ENCODE data around the gene BPTF.
"Not testable (repeated sequence)": the region's sequence is repeated elsewhere in the genome, so short reads cannot be mapped to it uniquely, and the experiment has no call there.

Gene BPTF

GRCh38 chr17:67834634-67835033, 9.3 kb downstream of the BPTF start:
- DNase-seq (ENCODE audit: low spot score), result no peak

GRCh38 chr17:67836205-67836987, 11.1 kb downstream of the BPTF start:
- DNase-seq (ENCODE audit: low spot score), result peak; percentile 33

- DNase-seq (ENCODE audit: low spot score), result no peak
These were observed 12.7 kb downstream of the BPTF start for GRCh38 chr17:67837965-67838364.

- no peak for DNase-seq (ENCODE audit: low spot score)
These were observed 13.2 kb downstream of the BPTF start for GRCh38 chr17:67838538-67838937.

GRCh38 chr17:67841992-67842391, 16.7 kb downstream of the BPTF start:
- DNase-seq (ENCODE audit: low spot score), result no peak

GRCh38 chr17:67842648-67843047, 17.3 kb downstream of the BPTF start:
- no peak for DNase-seq (ENCODE audit: low spot score)

GRCh38 chr17:67845374-67845773, 20.1 kb downstream of the BPTF start:
- no peak for DNase-seq (ENCODE audit: low spot score)

- not testable (repeated sequence) for DNase-seq (ENCODE audit: low spot score)
These were observed 22.9 kb downstream of the BPTF start for GRCh38 chr17:67848189-67848588.

GRCh38 chr17:67848846-67849245, 23.5 kb downstream of the BPTF start:
- not testable (repeated sequence) for DNase-seq (ENCODE audit: low spot score)

GRCh38 chr17:67850991-67851631, 25.8 kb downstream of the BPTF start:
- DNase-seq (ENCODE audit: low spot score), result no peak

GRCh38 chr17:67853703-67854102, 28.4 kb downstream of the BPTF start:
- no peak for DNase-seq (ENCODE audit: low spot score)

- no peak for DNase-seq (ENCODE audit: low spot score)
These were observed 29.1 kb downstream of the BPTF start for GRCh38 chr17:67854378-67854777.

GRCh38 chr17:67855504-67856324, 30.4 kb downstream of the BPTF start:
- no peak for DNase-seq (ENCODE audit: low spot score)

- not testable (repeated sequence) for DNase-seq (ENCODE audit: low spot score)
These were observed 31.1 kb downstream of the BPTF start for GRCh38 chr17:67856402-67856801.

GRCh38 chr17:67862614-67863217, 37.4 kb downstream of the BPTF start:
- no peak for DNase-seq (ENCODE audit: low spot score)

- no peak for DNase-seq (ENCODE audit: low spot score)
These were observed 38.4 kb downstream of the BPTF start for GRCh38 chr17:67863624-67864247.

GRCh38 chr17:67865438-67865837, 40.1 kb downstream of the BPTF start:
- no peak for DNase-seq (ENCODE audit: low spot score)

GRCh38 chr17:67867591-67867990, 42.3 kb downstream of the BPTF start:
- no peak for DNase-seq (ENCODE audit: low spot score)

- DNase-seq (ENCODE audit: low spot score), result no peak
These were observed 42.9 kb downstream of the BPTF start for GRCh38 chr17:67868176-67868575.

GRCh38 chr17:67879662-67880061, 54.4 kb downstream of the BPTF start:
- no peak for DNase-seq (ENCODE audit: low spot score)

- DNase-seq (ENCODE audit: low spot score), result no peak
These were observed 55.8 kb downstream of the BPTF start for GRCh38 chr17:67881083-67881482.

- DNase-seq (ENCODE audit: low spot score), result no peak
These were observed 59.4 kb downstream of the BPTF start for GRCh38 chr17:67884741-67885140.
